GM23248 (cell line): Measurements from ENCODE around the gene LTB4R.

Experiments used
- EZH2 ChIP-seq: fragments of 200-600 bp; sonication (generic); IDR thresholded peaks from 2 replicates; pipeline ENCODE4 v1.6.1; 2018; ENCODE audit warnings: antibody characterized with exemption, mild to moderate bottlenecking; ENCODE audit not compliant: insufficient read depth, poor library complexity, severe bottlenecking
- EZH2phosphoT487 ChIP-seq: fragments of 200-600 bp; sonication (generic); IDR thresholded peaks from 2 replicates; pipeline ENCODE4 v1.6.1; 2018; ENCODE audit warnings: antibody characterized with exemption, moderate library complexity, mild to moderate bottlenecking, low read depth; ENCODE audit not compliant: insufficient read depth

- no peak for TF ChIP-seq EZH2
- no peak for TF ChIP-seq EZH2phosphoT487
These were observed 49.0 kb downstream of the LTB4R start for GRCh38 chr14:24360281-24360680.
